Gastroesophageal sphincter (tissue), 3 donors: ENCODE data around the gene POLR3A.

Experiments used
- CTCF ChIP-seq, 4 experiments: fragments of 200-600 bp in 2 of 4; fragments of 450-650 bp in 2 of 4; sonication (generic) in 1 of 4; IDR thresholded peaks; one replicate each; pipeline ENCODE4 v1.5.1; 2017 to 2019; ENCODE audit warnings: antibody characterized with exemption in 4 of 4, mild to moderate bottlenecking in 2 of 4, moderate library complexity in 2 of 4
- EP300 ChIP-seq: sonication (generic); formaldehyde crosslinking; IDR thresholded peaks from one replicate; pipeline ENCODE4 v1.6.1; 2017; ENCODE audit warnings: antibody characterized with exemption, mild to moderate bottlenecking
- POLR2A ChIP-seq, 2 donors: fragments of 450-650 bp; IDR thresholded peaks; one replicate each; pipeline ENCODE4 v1.6.1; 2017; ENCODE audit warnings: antibody characterized with exemption in 2 of 2, mild to moderate bottlenecking in 2 of 2, moderate library complexity in 1 of 2
- POLR2AphosphoS5 ChIP-seq: sonication (generic); formaldehyde crosslinking; IDR thresholded peaks from one replicate; pipeline ENCODE4 v1.6.1; 2017; ENCODE audit warnings: antibody characterized with exemption

DNA sequence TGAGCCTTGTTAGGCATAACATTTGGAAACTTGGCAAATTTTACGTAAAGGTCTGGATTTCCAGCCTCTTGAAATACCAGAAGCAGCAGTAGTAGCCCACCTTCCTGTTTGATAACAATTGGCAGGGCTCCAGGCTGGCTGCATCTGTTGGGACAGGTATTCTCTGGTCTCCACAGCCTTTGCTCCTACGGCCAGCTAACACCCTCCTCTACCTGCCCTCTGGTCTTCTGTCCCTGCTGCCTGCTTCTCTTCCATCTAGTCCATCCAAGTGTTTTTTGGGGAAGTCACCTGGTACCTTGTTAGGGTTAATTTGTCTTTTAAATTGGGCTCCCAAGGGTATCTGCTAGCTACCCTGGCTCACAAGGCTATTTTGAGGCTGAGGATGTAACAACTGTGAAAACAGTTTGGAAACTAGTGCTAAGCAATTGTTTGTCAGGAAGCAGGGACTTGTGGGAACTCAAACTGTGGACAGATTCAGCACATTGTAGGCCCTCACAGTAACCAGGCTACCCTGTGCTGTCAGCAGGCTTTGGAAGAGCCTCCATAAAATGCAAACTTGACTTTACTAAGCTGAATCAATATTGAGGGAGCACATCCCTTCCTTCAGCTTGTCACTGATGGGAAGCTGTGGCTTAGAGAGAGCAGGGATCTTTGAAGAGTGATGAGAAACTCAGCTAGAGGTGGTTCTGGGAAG is 12.9 kb upstream of the POLR3A start:
- TF ChIP-seq EP300 (no peak), CTCF (IDR thresholded peaks at IDR 0.05) (no peak), POLR2AphosphoS5 (no peak), POLR2A (IDR thresholded peaks at IDR 0.05) (no peak)
